Cardiac fibroblast (primary cell): ENCODE measurements around the gene PPM1H.

Source experiments
- DNase-seq, 2 donors: peaks; one replicate each; pipeline versions ENCODE4 v3.0.0 to v3.0.0-alpha.2; 2010; ENCODE audit warnings: low read depth in 2 of 2
- H3K4me3 ChIP-seq, 2 donors: replicated peaks in 1 of 2; 1 replicate in 1 of 2; 2 replicates in 1 of 2; pipeline ENCODE4 v1.5.1; 2011; ENCODE audit warnings: low read depth in 2 of 2, low read length in 2 of 2, mild to moderate bottlenecking in 2 of 2, moderate library complexity in 1 of 2
- TF ChIP-seq, protein P1 (sequence below): IDR thresholded peaks from one replicate; pipeline ENCODE4 v1.5.1; 2011; ENCODE audit warnings: low read depth, mild to moderate bottlenecking, low read length, inconsistent platforms

The PPM1H gene

DNA sequence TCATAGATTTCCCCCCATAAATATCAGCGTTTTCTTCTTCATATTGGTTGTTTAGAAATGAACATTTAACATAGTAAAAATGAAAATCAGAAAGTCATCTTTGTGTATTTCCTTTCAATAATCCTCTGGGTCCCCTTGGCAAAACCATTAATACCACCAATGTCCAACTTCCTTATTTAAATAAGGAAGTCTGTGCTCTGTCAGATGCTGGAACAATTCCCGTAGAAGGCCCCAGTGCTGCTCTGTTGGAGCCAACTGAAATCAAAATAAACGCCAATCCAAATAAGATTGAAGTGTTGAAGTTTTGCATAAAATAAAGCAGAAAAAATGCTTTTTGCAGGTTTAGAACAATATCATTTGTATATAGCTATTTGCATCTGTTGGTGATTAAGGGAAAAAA, 93.1 kb downstream of the PPM1H start:
- TF ChIP-seq, protein P1, sequence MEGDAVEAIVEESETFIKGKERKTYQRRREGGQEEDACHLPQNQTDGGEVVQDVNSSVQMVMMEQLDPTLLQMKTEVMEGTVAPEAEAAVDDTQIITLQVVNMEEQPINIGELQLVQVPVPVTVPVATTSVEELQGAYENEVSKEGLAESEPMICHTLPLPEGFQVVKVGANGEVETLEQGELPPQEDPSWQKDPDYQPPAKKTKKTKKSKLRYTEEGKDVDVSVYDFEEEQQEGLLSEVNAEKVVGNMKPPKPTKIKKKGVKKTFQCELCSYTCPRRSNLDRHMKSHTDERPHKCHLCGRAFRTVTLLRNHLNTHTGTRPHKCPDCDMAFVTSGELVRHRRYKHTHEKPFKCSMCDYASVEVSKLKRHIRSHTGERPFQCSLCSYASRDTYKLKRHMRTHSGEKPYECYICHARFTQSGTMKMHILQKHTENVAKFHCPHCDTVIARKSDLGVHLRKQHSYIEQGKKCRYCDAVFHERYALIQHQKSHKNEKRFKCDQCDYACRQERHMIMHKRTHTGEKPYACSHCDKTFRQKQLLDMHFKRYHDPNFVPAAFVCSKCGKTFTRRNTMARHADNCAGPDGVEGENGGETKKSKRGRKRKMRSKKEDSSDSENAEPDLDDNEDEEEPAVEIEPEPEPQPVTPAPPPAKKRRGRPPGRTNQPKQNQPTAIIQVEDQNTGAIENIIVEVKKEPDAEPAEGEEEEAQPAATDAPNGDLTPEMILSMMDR = no peak
- H3K4me3 ChIP-seq = no peak overlapping the region
- no peak for DNase-seq

- TF ChIP-seq, protein P1 = no peak
- no peak overlapping the region for H3K4me3 ChIP-seq
- no peak for DNase-seq
These were observed 94.1 kb downstream of the PPM1H start for GRCh38 chr12:62840806-62841205.

DNA sequence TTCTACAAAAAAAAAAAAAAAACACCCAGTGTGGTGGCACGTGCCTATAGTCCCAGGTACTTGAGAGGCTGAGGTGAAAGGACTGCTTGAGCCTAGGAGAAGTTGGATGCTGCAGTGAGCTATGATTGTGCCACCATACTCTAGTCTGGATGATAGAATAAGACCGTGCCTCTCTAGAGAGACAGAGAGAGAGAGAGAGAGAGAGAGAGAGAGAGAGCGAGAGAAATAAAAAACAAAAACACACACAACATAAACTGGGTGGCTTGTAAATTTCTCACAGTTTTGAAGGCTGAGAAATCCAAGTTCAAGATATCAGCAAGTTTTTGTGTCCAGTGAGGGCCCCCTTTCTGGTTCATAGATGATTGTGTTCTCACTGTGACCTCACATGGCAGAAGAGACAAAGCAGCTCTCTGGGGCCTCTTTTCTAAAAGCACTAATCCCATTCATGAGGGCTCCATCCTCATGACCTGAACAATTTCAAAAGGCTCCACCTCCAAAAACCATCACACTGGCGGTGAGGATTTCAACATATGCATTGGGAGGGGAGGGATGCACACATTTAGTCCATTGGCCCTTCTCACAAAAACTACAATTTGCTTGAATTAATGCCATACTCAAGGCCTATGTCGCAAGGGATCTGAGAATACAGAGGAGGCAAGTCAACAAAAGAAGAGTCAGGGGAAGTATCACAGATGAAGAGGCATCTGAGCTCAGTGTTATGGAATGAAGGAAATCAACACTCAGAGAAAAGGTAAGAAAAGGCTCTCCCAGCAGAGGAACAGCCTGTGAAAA, 94.9 kb downstream of the PPM1H start:
- DNase-seq = peak in 1 of 2 donors; percentile 40
- no peak overlapping the region for H3K4me3 ChIP-seq
- TF ChIP-seq, protein P1 = no peak

DNA sequence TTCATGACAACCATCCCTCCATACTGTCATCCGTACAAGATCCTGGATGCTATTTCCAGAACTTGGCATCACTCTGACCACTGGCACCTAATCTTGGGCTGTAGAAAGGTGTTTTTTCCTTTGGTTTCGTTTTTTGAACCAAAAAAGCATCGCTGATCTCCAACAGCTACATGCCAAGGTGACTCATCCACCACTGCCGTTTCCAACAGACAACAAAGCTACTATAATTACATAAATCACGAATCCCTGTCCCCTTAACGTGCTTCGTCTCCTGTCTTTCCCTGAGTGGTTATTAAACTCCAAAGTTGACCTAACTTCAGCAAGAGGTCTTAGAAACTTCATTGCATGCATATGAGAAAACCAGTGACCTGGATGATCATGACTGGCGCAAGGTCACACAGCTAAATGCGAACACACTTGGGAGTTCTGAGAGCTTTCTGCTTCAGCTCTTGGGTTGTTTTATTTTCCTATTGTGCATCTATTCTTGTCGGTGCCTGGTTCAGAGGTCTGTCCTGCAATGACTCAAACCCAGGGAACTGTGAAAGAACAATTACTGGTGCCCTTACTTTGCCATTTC, 99.9 kb downstream of the PPM1H start:
- H3K4me3 ChIP-seq = peak overlapping the region in 1 of 2 donors; percentile 19
- TF ChIP-seq, protein P1 = no peak
- peak; percentile 12 to 58 for DNase-seq

GRCh38 chr12:62834406-62834805, 100.5 kb downstream of the PPM1H start:
- no peak overlapping the region for H3K4me3 ChIP-seq
- no peak for DNase-seq
- TF ChIP-seq, protein P1 = no peak

DNA sequence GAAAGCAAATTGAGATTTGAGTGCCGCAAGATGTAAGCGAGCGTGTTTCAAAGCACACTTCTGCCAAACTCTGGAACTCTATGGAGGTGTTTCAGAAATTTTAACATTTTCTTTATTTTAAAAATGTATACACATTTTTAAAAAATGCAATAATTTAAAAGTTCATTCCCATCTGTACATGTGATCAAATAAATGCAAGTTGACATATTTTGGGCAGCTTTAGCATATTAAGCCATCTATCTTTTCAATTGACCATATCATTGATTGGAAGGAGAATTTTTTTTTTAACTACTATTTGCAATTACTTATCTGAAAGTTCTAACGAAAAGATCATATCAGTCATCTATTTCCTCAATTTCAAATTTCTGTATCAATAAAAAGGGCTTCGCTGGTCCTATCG, 101.3 kb downstream of the PPM1H start:
- TF ChIP-seq, protein P1 = no peak
- H3K4me3 ChIP-seq = no peak overlapping the region
- no peak for DNase-seq
